GM18505 (cell line): Measurements from ENCODE around the gene DNAI2.
"Not testable (repeated sequence)": the region's sequence is repeated elsewhere in the genome, so short reads cannot be mapped to it uniquely, and the experiment has no call there.

Experiments used
- ATAC-seq: cut with Tn5 transposase; IDR thresholded peaks from one replicate; pipeline ENCODE4 v1.9.1; 2021; ENCODE audit not compliant: unreplicated experiment
- POLR2A ChIP-seq: IDR thresholded peaks from 4 replicates; pipeline ENCODE4 v1.6.1; 2011; ENCODE audit warnings: borderline replicate concordance; ENCODE audit not compliant: insufficient read depth, insufficient read length; ENCODE audit errors: extremely low read depth

Gene DNAI2

DNA sequence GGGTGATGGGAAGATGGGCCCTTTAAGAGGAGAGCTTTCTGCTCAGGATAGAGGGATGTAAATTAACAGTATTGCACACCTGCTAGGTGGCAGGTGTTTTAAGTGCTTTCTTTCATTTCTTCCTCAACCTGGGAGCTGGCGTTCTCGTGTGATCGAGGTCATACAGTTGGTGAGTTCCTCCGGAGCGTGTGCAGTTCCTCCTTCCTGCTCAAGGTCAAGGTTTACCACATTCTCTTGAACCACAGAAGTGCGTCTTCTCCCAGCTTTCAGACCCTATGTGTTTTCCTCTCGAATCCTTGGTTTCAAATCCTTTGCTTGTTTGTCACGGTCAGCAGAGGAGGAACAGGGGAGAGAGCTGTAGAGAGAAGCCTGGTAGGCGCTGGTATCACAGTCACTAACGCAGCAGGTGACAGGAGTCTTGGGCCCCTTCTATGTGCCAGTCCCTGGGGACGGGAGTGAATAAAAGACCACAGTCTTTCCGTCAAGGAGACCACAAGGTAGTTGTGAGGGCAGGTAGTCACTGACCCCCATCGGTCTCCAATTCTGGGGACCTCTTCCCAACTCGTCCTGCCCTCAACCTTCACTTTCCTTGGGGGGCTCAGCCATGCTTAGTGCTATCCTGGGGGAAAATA is 791 bp downstream of the DNAI2 start:
- TF ChIP-seq POLR2A: no peak
- ATAC-seq: no peak

DNA sequence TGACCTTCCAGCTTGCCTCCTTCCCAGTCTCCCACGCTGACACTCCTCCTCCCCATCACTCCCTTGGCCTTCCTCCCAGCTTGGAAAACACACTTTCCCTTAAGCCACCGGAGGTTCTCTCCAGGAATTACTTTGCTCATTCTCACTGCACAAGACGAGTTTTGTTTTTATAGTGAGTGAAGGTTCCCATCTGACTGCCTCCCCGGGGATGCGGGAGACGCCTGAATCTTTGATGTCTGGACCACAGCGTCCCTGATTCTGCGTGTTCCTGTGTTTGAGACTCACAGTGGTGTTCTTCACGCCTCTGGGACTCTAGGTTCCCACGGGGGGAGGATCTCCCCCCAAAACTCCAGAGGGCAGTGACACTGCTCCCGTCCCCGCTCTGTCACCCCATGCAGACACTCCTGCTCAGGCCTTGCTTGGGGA is 2.0 kb downstream of the DNAI2 start:
- no peak for ATAC-seq
- no peak for TF ChIP-seq POLR2A

DNA sequence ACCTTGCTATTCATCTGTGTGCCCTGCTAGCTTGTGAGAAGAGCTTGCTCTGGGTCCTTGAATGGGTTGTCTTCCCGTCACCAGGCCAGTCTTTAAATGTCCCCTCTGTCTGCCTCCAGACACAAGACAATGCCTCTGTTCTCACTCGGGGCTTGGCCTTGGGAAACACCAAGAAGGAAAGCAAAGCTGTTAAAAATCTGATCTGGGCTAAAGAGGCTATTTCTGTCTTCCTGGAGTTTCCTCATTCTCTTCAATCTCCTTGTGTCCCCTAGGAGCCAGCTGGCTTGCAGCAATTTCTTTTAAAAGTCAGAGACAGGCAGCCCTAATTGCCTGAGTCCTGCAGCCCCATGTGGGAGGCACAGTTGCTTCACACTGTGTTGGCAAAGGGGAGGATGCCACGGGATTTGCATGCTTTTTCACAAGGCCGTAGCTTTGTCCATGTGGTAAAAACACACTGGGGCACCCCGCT is 2.5 kb downstream of the DNAI2 start:
- no peak for TF ChIP-seq POLR2A
- ATAC-seq: no peak

DNA sequence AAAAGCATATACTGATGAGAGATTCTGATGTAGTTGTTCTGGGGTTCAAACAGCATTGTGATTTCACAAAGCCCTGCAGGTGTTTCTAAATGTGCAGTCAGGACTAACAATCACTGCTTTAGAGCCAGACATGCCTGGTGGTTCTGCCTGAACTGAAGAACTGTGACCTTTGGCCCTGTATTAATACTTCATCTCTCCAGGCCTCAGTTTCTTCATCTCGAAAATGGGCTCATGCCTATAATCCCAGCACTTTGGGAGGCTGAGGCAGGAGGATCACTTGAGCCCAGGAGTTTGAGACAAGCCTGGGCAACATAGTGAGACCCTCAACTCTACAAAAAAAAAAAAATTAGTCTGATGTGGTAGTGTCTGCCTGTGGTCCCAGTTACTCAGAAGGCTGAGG is 3.9 kb downstream of the DNAI2 start:
- no peak for ATAC-seq
- no peak for TF ChIP-seq POLR2A

DNA sequence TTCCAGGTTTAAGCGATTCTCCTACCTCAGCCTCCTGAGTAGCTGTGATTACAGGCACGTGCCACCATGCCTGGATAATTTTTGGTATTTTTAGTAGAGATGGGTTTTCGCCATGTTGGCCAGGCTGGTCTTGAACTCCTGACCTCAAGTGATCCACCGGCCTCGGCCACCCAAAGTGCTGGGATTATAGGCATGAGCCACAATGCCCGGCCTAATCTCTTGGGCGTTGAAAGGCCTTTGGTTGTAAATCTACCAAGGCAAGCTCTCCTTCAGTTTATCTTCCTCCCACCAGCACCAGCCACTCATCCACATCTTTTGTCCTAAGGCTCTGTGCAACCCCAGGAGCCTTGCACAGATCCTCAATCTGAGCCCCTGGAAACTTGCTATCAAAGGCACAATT is 5.6 kb downstream of the DNAI2 start:
- not testable (repeated sequence) for ATAC-seq

DNA sequence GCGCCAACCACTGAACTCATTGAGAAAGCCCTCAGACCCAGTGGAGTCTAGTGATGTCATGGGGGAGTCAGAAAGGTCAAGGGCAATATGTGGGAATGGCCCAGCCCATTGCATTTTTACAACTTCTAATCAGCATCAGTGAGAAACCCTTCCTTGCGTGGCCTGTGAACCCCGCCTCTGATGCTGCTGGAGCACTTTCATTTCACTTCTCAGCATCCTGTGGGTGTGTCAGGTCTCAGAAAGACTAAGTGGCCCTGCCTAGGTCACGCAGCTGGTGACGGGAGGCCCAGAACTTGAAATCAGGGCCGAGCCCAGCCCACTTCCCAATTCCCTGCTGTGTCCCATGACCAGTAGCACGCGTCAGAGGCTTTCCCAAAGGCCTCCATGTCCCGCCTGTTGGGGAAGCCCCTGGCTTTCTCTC is 6.1 kb downstream of the DNAI2 start:
- no peak for ATAC-seq
- no peak for TF ChIP-seq POLR2A

DNA sequence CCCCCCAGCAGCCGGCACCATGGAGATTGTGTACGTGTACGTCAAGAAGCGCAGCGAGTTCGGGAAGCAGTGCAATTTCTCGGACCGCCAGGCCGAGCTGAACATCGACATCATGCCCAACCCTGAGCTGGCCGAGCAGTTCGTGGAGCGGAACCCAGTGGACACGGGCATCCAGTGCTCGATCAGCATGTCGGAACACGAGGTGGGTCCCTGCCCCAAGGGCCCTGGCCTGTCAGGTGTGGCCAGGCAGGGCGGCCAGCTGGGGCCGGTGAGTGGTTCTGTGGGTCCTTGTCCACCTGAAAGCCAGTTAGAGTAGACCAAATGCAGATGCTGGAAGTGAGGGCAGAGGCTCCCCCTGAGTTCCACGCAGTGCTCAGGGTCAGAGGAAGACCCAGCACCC is 7.8 kb downstream of the DNAI2 start:
- no peak for ATAC-seq
- TF ChIP-seq POLR2A: no peak

DNA sequence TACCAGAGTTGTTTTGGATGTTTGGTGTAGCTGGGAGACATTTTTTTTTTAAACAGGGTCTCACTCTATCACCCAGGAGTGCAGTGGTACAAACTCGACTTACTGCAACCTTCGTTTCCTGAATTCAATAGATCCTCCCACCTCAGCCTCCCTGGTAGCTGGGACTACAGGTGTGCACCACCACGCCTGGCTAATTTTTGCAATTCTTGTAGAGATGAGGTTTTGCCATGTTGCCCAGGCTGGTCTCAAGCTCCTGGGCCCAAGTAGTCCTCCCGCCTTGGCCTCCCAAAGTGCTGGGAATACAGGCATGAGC is 8.2 kb downstream of the DNAI2 start:
- not testable (repeated sequence) for ATAC-seq

DNA sequence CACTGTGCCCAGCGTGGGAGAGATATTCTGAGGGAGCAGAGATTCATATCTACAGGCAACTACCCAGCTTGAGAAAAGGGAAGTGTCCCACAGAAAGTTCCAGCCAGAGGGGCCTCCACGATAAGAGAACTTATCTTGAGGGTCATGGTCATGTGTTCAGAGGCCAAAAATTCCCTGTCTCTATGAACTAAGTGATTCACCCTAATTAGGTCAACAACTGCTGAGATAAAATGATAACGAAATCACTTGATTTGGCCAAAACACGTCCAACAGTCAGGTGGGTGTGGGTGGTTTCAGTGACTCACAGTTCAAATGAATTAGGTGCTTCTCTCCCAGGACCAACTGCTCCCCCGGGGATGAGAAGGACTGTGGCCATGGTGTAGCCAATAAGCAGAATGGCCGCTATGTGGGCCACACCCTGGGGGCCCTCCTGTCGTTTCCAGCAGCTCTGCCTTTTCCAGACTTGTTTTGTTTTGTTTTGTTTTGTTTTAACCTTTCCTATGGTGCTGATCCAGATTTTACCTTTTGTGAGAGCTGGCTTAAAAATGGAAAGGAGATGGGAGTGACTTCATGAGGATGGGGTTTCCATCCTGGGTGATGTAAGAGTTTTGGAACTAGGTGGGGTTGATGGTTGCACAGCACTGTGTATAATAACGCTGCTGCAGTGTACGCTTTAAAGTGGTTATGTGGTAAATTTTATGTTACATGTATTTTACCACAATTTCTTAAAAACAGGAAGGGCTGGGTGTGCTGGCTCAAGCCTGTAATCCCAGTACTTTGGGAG is 8.7 kb downstream of the DNAI2 start:
- no peak for ATAC-seq

DNA sequence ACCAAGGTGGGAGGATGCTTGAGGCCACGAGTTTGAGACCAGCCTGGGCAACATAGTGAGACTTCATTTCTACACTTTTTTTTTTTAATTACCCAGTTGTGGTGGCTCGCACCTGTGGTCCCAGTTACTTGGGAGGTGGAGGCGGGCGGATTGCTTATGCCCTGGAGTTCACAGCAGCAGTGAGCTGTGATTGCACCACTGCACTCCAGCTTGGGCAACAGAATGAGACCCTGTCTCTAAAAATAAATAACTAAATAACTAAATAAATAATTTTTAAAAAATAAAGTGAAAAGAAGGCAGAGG is 9.3 kb downstream of the DNAI2 start:
- ATAC-seq: no peak

More for the DNA sequence above, 8.7 kb downstream of the DNAI2 start:
- no peak for TF ChIP-seq POLR2A

DNA sequence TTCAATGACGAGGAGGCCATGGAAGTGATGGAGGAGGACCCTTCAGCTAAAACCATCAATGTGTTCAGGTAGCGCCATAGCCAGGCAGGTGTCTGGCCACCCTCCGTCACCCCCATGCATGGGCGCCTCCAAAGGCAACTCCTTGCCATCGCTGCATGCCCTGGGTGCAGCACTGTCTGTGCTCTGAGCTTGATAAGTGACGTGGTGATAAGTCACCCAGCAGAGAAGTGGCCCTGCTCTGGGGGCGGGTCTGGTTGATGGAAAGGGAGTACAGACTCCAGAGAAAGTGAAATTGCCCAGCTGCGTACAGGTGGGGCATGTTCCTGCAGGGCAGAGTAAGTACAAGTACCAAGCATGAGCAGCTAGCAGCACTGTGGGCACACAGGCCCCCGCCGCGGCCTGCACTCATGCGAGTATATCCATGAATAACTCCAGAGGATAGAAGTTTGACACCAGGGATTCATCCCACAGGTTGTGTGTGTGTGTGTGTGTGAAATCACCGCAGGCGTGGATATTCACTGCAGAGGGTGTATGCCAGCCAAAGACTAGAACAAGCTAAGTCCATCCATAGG is 13.1 kb downstream of the DNAI2 start:
- no peak for TF ChIP-seq POLR2A

More for the DNA sequence above, 9.3 kb downstream of the DNAI2 start:
- no peak for TF ChIP-seq POLR2A

DNA sequence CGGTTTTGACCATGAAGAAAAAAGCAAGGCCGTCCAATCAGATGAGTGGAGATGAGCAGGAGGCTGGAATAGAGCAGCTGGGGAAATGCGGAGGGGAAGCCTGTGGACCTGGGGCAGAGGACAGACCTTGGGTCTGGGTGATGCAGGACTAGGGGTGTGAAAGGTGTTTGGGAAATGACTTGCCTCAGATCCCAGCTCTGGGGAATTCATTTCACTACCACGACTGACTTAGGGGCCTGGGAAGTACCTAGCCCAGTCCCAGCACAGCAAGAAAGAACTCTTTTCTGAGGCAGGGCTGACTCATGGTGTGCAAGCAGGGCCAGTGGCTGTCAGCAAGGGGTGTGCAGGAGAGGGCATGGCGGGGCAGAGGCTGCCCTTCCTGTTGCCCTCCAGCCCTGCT is 14.8 kb downstream of the DNAI2 start:
- no peak for TF ChIP-seq POLR2A
- no peak for ATAC-seq

More for the DNA sequence above, 13.1 kb downstream of the DNAI2 start:
- no peak for ATAC-seq

DNA sequence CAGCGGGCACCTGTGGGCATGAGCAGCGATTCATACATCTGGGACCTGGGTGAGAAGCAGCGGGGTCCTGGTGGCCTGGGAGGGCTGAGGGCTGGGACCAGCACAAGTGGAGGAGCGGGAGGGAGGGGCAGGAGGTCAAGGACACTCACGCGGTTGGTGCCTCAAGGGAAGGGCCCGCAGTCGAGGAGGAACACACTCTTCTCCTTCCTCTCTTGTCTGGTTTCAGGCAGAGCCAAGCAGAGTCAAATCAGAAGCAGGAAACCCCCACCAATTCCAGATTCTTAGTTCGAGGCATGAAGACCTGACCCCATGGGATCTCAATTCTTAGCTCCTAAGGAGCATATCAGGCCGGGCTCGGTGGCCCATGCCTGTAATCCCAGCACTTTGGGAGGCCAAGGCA is 15.7 kb downstream of the DNAI2 start:
- no peak for ATAC-seq
- no peak for TF ChIP-seq POLR2A

DNA sequence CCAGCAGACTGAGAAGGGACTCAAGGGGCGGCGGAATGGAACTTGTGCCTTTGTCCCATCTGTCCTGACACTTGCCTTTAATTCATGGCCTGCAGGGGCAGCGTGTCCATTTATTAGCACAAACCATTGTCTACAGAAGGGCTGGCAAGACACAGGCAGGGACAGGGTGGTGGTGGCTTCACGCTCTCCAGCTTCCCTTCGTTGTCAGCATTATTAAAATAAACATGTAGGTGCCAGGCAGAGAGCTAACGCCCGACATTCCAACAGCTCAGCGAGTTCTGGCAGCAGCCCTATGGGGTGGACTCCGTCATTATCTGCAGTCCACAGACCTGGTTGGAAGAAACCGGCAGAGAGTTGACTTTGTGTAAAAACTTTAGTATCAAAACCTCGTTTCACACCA is 16.3 kb downstream of the DNAI2 start:
- TF ChIP-seq POLR2A: no peak
- no peak for ATAC-seq

DNA sequence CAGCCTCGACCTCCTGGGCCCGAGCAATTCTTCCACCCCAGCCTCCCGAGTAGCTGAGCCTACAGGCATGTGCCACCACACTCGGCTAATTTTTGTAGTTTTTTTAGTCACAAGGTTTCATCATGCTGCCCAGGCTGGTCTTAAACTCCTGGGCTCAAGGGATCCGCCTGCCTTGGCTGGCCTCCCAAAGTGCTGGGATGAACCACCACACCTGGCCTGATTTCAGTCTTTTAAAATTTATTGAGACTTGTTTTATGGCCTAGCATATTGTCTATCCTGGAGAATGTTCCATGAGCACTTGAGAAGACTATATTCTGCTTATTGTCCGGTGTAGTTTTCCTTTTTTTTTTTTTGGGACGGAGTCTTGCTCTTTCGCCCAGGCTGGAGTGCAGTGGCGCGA is 18.5 kb downstream of the DNAI2 start:
- ATAC-seq: no peak
- TF ChIP-seq POLR2A: no peak
